Mammary epithelial cell (primary cell): ENCODE data around the gene LMAN1L.

ENCODE experiments used
- EZH2 ChIP-seq: IDR thresholded peaks from 2 replicates; pipeline ENCODE4 v1.6.1; 2012; ENCODE audit warnings: low read length, inconsistent platforms, borderline replicate concordance
- TF ChIP-seq, protein P1 (sequence below), 2 donors: IDR thresholded peaks in 1 of 2; conservative IDR thresholded peaks in 1 of 2; 2 replicates each; pipeline ENCODE4 v1.5.1; 2011 to 2012; ENCODE audit warnings: inconsistent platforms in 2 of 2, low read length in 2 of 2, mild to moderate bottlenecking in 2 of 2, control low read depth in 1 of 2, low read depth in 1 of 2; ENCODE audit not compliant: insufficient read depth in 1 of 2; ENCODE audit errors: extremely low read depth in 1 of 2

DNA sequence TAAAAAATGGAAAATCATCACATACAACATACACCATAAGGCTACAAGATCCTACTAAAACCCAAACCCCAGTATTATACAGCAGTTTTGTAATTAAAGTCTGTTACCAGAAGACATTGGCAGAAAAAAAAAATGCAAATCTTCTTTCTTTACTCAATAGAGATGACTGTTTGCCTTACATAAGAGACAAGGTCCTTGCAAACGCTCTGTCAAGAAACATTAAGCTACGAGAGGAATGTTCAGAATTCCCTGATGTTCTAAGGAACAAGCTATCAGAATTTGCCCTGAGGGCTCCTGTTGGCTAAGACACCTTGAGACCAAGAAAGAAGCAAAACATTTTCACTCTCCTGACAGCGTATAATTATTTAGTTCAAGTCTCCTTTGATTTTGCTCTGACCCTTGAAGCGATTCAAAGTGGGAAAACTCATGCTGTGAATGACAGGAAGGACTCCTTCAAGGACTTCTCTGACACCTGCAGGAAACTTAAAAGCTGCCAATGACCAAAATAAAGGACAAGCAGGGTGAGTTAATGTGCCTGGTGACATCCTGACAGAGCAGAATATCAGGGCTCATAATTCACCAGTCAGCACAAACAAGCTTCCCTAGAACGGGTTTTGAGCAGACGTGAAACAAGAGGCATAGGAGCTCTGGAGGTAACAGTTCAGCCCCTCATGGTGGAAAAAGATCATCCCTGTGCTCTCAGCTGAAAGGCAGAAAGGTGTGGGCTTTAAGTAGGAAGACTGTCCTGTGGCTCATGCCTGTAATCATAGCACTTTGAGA, 58.0 kb downstream of the LMAN1L start:
- no peak for TF ChIP-seq EZH2
- TF ChIP-seq, protein P1, sequence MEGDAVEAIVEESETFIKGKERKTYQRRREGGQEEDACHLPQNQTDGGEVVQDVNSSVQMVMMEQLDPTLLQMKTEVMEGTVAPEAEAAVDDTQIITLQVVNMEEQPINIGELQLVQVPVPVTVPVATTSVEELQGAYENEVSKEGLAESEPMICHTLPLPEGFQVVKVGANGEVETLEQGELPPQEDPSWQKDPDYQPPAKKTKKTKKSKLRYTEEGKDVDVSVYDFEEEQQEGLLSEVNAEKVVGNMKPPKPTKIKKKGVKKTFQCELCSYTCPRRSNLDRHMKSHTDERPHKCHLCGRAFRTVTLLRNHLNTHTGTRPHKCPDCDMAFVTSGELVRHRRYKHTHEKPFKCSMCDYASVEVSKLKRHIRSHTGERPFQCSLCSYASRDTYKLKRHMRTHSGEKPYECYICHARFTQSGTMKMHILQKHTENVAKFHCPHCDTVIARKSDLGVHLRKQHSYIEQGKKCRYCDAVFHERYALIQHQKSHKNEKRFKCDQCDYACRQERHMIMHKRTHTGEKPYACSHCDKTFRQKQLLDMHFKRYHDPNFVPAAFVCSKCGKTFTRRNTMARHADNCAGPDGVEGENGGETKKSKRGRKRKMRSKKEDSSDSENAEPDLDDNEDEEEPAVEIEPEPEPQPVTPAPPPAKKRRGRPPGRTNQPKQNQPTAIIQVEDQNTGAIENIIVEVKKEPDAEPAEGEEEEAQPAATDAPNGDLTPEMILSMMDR (conservative IDR thresholded peaks at IDR 0.05 in 1 of 2, IDR thresholded peaks at IDR 0.05 in 1 of 2; ENCODE audit: extremely low read depth in 1 of 2, insufficient read depth in 1 of 2, low read depth in 1 of 2, low read length in 2 of 2) = no peak
